ENCODE data around the gene ERBB4. TPM values are rescaled to one million over a fixed set of nuclear protein-coding genes. Genes with fewer than 3 reads are reported as not detected.

Gene ERBB4
- total and polyA plus RNA-seq, 5 donors, result 4.3 to 38.8 (median 33.4) TPM

- DNase-seq (no peak), ATAC-seq (no peak)
- intact Hi-C loops (cut with DNase I), result no loop called here
- Histone ChIP-seq H3K4me3 (ENCODE audit: low read length) (no peak overlapping the region), H3K4me1 (ENCODE audit: control insufficient read depth, insufficient read depth, low read length) (no peaks in the 10 kb centered on the region), H3K27me3 (ENCODE audit: control insufficient read depth, insufficient read depth) (no peaks in the 10 kb centered on the region), H3K9me3 (ENCODE audit: control insufficient read depth, low read length) (no peaks in the 10 kb centered on the region), H3K27ac (ENCODE audit: low read length) (no peak overlapping the region)
- WGBS, result 34% methylated on average over 2 of the region's 2 CpGs
Measured at GRCh38 chr2:212142631-212143030, 396.0 kb downstream of the ERBB4 start.

GRCh38 chr2:212141499-212141898 is 397.1 kb downstream of the ERBB4 start:
- ATAC-seq (no peak), DNase-seq (no peak)
- no peaks in the 10 kb centered on the region for H3K9me3 ChIP-seq (ENCODE audit: control insufficient read depth, low read length)
- WGBS, result 72% methylated on average over 1 of the region's 1 CpG
- no peaks in the 10 kb centered on the region for H3K4me1 ChIP-seq (ENCODE audit: control insufficient read depth, insufficient read depth, low read length)
- no peak overlapping the region for H3K4me3 ChIP-seq (ENCODE audit: low read length)
- no peak overlapping the region for H3K27ac ChIP-seq (ENCODE audit: low read length)
- no peaks in the 10 kb centered on the region for H3K27me3 ChIP-seq (ENCODE audit: control insufficient read depth, insufficient read depth)
- intact Hi-C loops (cut with DNase I), result no loop called here

GRCh38 chr2:212136216-212136795 is 402.3 kb downstream of the ERBB4 start:
- intact Hi-C loops (cut with DNase I), result no loop called here
- no peak for DNase-seq
- no peaks in the 10 kb centered on the region for H3K4me1 ChIP-seq (ENCODE audit: control insufficient read depth, insufficient read depth, low read length)
- no peaks in the 10 kb centered on the region for H3K27me3 ChIP-seq (ENCODE audit: control insufficient read depth, insufficient read depth)
- H3K9me3 ChIP-seq (ENCODE audit: control insufficient read depth, low read length), result no peaks in the 10 kb centered on the region
- H3K4me3 ChIP-seq (ENCODE audit: low read length), result no peak overlapping the region
- no peak for ATAC-seq
- WGBS, result 44% methylated on average over 2 of the region's 2 CpGs
- no peak overlapping the region for H3K27ac ChIP-seq (ENCODE audit: low read length)

GRCh38 chr2:212135739-212136138 is 402.9 kb downstream of the ERBB4 start:
- Histone ChIP-seq H3K27me3 (ENCODE audit: control insufficient read depth, insufficient read depth) (no peaks in the 10 kb centered on the region), H3K27ac (ENCODE audit: low read length) (no peak overlapping the region), H3K4me1 (ENCODE audit: control insufficient read depth, insufficient read depth, low read length) (no peaks in the 10 kb centered on the region), H3K9me3 (ENCODE audit: control insufficient read depth, low read length) (no peaks in the 10 kb centered on the region), H3K4me3 (ENCODE audit: low read length) (no peak overlapping the region)
- intact Hi-C loops (cut with DNase I), result no loop called here
- ATAC-seq (no peak), DNase-seq (no peak)
- 13% methylated on average over 2 of the region's 2 CpGs for WGBS

GRCh38 chr2:212133337-212133736 is 405.3 kb downstream of the ERBB4 start:
- ATAC-seq (no peak), DNase-seq (no peak)
- no peaks in the 10 kb centered on the region for H3K9me3 ChIP-seq (ENCODE audit: control insufficient read depth, low read length)
- H3K27me3 ChIP-seq (ENCODE audit: control insufficient read depth, insufficient read depth), result no peaks in the 10 kb centered on the region
- no peak overlapping the region for H3K4me3 ChIP-seq (ENCODE audit: low read length)
- H3K4me1 ChIP-seq (ENCODE audit: control insufficient read depth, insufficient read depth, low read length), result no peaks in the 10 kb centered on the region
- WGBS, result 89% methylated on average over 2 of the region's 2 CpGs
- no peak overlapping the region for H3K27ac ChIP-seq (ENCODE audit: low read length)
- intact Hi-C loops (cut with DNase I), result no loop called here

- H3K4me1 ChIP-seq (ENCODE audit: control insufficient read depth, insufficient read depth, low read length), result peaks cover 2% of the 10 kb centered on the region
- no peak overlapping the region for H3K27ac ChIP-seq (ENCODE audit: low read length)
- peak in 2 of 3 donors; percentile 15 to 55 for DNase-seq
- H3K27me3 ChIP-seq (ENCODE audit: control insufficient read depth, insufficient read depth), result no peaks in the 10 kb centered on the region
- intact Hi-C loops (cut with DNase I), result no loop called here
- no peak overlapping the region for H3K4me3 ChIP-seq (ENCODE audit: low read length)
- peak; percentile 82 to 88 for ATAC-seq
- 33% methylated on average over 10 of the region's 10 CpGs for WGBS
- no peaks in the 10 kb centered on the region for H3K9me3 ChIP-seq (ENCODE audit: control insufficient read depth, low read length)
Measured at GRCh38 chr2:212124598-212124997, 414.0 kb downstream of the ERBB4 start.

GRCh38 chr2:212119591-212119990 is 419.0 kb downstream of the ERBB4 start:
- Histone ChIP-seq H3K9me3 (ENCODE audit: control insufficient read depth, low read length) (no peaks in the 10 kb centered on the region), H3K27me3 (ENCODE audit: control insufficient read depth, insufficient read depth) (no peaks in the 10 kb centered on the region), H3K4me3 (ENCODE audit: low read length) (no peak overlapping the region), H3K27ac (ENCODE audit: low read length) (no peak overlapping the region), H3K4me1 (ENCODE audit: control insufficient read depth, insufficient read depth, low read length) (peaks cover 2% of the 10 kb centered on the region)
- intact Hi-C loops (cut with DNase I), result no loop called here
- no peak for ATAC-seq
- no peak for DNase-seq
- 67% methylated on average over 2 of the region's 2 CpGs for WGBS

GRCh38 chr2:212117926-212118325 is 420.7 kb downstream of the ERBB4 start:
- Histone ChIP-seq H3K27ac (ENCODE audit: low read length) (no peak overlapping the region), H3K4me1 (ENCODE audit: control insufficient read depth, insufficient read depth, low read length) (no peaks in the 10 kb centered on the region), H3K4me3 (ENCODE audit: low read length) (no peak overlapping the region), H3K9me3 (ENCODE audit: control insufficient read depth, low read length) (no peaks in the 10 kb centered on the region), H3K27me3 (ENCODE audit: control insufficient read depth, insufficient read depth) (no peaks in the 10 kb centered on the region)
- WGBS, result 34% methylated on average over 2 of the region's 2 CpGs
- no peak for DNase-seq
- no peak for ATAC-seq
- intact Hi-C loops (cut with DNase I), result no loop called here

GRCh38 chr2:212114489-212114888 is 424.1 kb downstream of the ERBB4 start:
- ATAC-seq (no peak), DNase-seq (no peak)
- Histone ChIP-seq H3K4me1 (ENCODE audit: control insufficient read depth, insufficient read depth, low read length) (no peaks in the 10 kb centered on the region), H3K9me3 (ENCODE audit: control insufficient read depth, low read length) (no peaks in the 10 kb centered on the region), H3K4me3 (ENCODE audit: low read length) (no peak overlapping the region), H3K27me3 (ENCODE audit: control insufficient read depth, insufficient read depth) (no peaks in the 10 kb centered on the region), H3K27ac (ENCODE audit: low read length) (no peak overlapping the region)
- intact Hi-C loops (cut with DNase I), result no loop called here
- WGBS, result 94% methylated on average over 1 of the region's 1 CpG

- H3K4me1 ChIP-seq (ENCODE audit: control insufficient read depth, insufficient read depth, low read length), result no peaks in the 10 kb centered on the region
- intact Hi-C loops (cut with DNase I), result no loop called here
- H3K4me3 ChIP-seq (ENCODE audit: low read length), result no peak overlapping the region
- H3K9me3 ChIP-seq (ENCODE audit: control insufficient read depth, low read length), result no peaks in the 10 kb centered on the region
- no peaks in the 10 kb centered on the region for H3K27me3 ChIP-seq (ENCODE audit: control insufficient read depth, insufficient read depth)
- 80% methylated on average over 3 of the region's 3 CpGs for WGBS
- H3K27ac ChIP-seq (ENCODE audit: low read length), result no peak overlapping the region
- no peak for DNase-seq
- ATAC-seq, result no peak
Measured at GRCh38 chr2:212112401-212112800, 426.2 kb downstream of the ERBB4 start.

- ATAC-seq, result no peak
- WGBS, result 45% methylated on average over 7 of the region's 7 CpGs
- no peak for DNase-seq
Measured at GRCh38 chr2:212109792-212110680, 428.6 kb downstream of the ERBB4 start.

More at GRCh38 chr2:212109792-212110680, 428.6 kb downstream of the ERBB4 start:
- no peak overlapping the region for H3K4me3 ChIP-seq (ENCODE audit: low read length)
- no peaks in the 10 kb centered on the region for H3K4me1 ChIP-seq (ENCODE audit: control insufficient read depth, insufficient read depth, low read length)
- H3K27me3 ChIP-seq (ENCODE audit: control insufficient read depth, insufficient read depth), result no peaks in the 10 kb centered on the region
- no peak overlapping the region for H3K27ac ChIP-seq (ENCODE audit: low read length)
- H3K9me3 ChIP-seq (ENCODE audit: control insufficient read depth, low read length), result no peaks in the 10 kb centered on the region
- intact Hi-C loops (cut with DNase I), result no loop called here

Data from right cardiac atrium (tissue), 5 donors.